OCI-M1 (cell line): ENCODE data around the gene OR2F2.
A peak's percentile ranks its signal among the peaks of the same experiment; 100 is the strongest.

ENCODE experiments used
- DNase-seq: peaks from one replicate; lab custom pipeline; 2025; lab: John Stamatoyannopoulos, UW

OR2F2 gene

DNA sequence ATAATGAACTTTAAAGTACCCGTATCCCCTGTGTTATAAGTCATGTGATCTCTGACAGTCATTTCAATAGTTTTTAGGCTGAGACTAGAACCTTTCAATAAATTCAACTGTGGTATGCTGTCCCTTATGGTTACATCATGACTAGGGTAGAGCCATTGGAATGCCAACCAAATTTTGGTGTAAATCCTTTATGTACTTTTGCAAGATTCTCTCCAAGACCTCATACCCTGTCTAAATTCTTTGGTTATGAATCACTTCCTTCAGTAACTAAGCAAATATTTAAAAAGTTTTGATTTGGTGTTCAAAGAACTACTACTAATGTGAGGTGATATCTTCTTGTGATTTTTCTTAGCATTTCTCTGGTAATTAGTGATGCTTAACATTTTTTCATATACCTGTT lies 44.3 kb downstream of the OR2F2 start:
- DNase-seq = no peak

DNA sequence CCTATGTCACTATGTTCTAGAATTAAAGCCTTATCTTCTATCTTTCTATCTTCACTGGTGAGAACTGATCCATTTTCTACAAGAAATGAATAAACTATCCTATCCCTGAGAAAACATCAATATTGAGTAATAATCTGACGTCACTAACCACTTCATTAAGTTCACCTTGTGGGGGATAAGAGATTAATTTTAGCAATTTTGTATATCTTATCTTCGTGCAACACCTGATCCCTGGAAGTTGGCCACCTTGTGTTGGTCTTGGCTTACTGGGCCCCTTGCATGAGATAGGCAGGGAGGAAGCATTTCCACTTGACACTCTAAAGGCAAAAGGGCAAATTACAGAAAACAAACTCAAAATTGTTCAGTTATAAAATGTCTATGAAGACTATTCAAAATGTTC lies 45.0 kb downstream of the OR2F2 start:
- peak; percentile 15 for DNase-seq

DNA sequence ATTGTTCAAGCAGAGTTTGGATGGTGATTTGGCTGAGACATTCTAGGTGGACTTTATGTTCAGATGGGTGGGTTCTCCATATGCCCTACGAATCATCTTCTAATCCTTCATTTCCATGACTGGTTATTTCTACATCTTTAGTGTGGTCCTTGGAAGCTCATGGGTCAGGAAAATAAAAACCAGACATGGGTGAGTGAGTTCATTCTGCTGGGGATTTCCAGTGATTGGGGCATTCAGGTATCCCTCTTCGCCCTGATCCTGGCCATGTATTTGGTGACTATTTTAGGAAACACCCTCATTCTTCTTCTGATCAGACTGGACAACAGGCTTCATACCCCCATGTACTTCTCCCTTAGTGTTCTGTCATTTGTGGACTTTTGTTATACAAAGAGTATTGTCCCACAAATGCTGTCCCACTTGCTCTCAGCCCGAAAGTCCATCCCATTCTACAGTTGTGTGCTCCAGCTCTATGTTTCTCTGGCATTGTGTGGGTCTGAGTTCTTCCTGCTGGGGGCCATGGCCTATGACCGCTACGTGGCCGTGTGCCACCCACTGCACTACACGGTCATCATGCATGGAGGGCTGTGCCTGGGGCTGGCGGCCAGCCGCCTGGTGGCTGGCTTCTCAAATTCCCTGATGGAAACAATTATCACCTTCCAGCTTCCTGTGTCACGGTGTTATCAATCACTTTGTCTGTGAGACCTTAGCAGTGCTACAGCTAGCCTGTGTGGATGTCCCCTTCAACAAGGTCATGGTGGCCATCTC lies 45.9 kb downstream of the OR2F2 start:
- DNase-seq = no peak

DNA sequence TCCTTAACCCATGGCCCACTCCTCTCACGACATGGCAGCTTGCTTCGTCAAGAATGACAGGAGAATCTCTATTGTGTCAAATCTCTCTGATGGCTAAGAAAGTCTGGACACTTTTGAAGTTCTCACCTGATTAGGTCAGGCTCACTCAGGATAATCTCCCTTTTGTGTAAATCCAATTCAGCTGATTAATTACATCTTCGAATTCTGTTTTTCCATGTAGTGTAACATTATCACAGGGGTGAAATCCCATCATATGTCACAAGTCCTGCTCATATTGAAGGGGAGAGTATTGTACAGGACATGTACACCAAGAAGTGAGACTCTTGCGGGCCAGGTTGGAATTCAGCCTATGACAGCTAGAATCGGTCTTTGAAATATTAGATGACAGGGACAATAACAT lies 48.9 kb downstream of the OR2F2 start:
- no peak for DNase-seq
